Esophagus muscularis mucosa (tissue), 4 donors: ENCODE results near the gene DNAJC9. TPM values are rescaled to one million over a fixed set of nuclear protein-coding genes. Genes with fewer than 3 reads are reported as not detected.

ENCODE experiments used
- DNase-seq: peaks from one replicate; pipeline ENCODE4 v3.0.0-alpha.2; 2017; ENCODE audit errors: extremely low spot score
- H3K27ac ChIP-seq, 4 donors: fragments of 200-600 bp; sonication (generic); replicated peaks in 1 of 4; 1 replicate in 3 of 4; 2 replicates in 1 of 4; pipeline ENCODE4 v1.5.1; 2016 to 2019; ENCODE audit warnings: mild to moderate bottlenecking in 1 of 4
- H3K27me3 ChIP-seq, 4 donors: fragments of 200-600 bp; sonication (generic); one replicate each; pipeline versions ENCODE4 v1.5.1 to v1.6.0; 2016 to 2019
- H3K36me3 ChIP-seq, 4 donors: fragments of 200-600 bp; sonication (generic); one replicate each; pipeline ENCODE4 v1.5.1; 2016 to 2019
- H3K4me1 ChIP-seq, 4 donors: fragments of 200-600 bp; sonication (generic); one replicate each; pipeline ENCODE4 v1.5.1; 2016 to 2019
- H3K4me3 ChIP-seq, 4 donors: fragments of 200-600 bp; sonication (generic); 1 replicate in 2 of 4; 2 replicates in 2 of 4; pipeline ENCODE4 v1.5.1; 2016 to 2019; ENCODE audit warnings: mild to moderate bottlenecking in 4 of 4, moderate library complexity in 1 of 4
- H3K9me3 ChIP-seq, 4 donors: fragments of 200-600 bp; sonication (generic); 1 replicate in 3 of 4; 2 replicates in 1 of 4; pipeline ENCODE4 v1.5.1; 2016 to 2019
- CTCF ChIP-seq, 3 experiments: fragments of 200-600 bp in 2 of 3; fragments of 450-650 bp in 1 of 3; sonication (generic) in 2 of 3; IDR thresholded peaks; one replicate each; pipeline ENCODE4 v1.5.1; 2017 to 2019; ENCODE audit warnings: antibody characterized with exemption in 3 of 3, mild to moderate bottlenecking in 2 of 3, moderate library complexity in 1 of 3
- EP300 ChIP-seq: sonication (generic); formaldehyde crosslinking; IDR thresholded peaks from one replicate; pipeline ENCODE4 v1.6.1; 2017; ENCODE audit warnings: antibody characterized with exemption
- POLR2A ChIP-seq: fragments of 450-650 bp; IDR thresholded peaks from one replicate; pipeline ENCODE4 v1.6.1; 2017; ENCODE audit warnings: antibody characterized with exemption, moderate library complexity, mild to moderate bottlenecking, low read depth
- POLR2AphosphoS5 ChIP-seq, 2 donors: sonication (generic); formaldehyde crosslinking; IDR thresholded peaks; one replicate each; pipeline ENCODE4 v1.6.1; 2017; ENCODE audit warnings: antibody characterized with exemption in 2 of 2
- whole genome bisulfite sequencing: methylation state at CpG from one replicate; pipeline ENCODE4 v1.1.5; 2018; 5-methylcytosine and 5-hydroxymethylcytosine counted together
- intact Hi-C: fragments of 100-400 bp; cut with DNase I; formaldehyde crosslinking; loops from one replicate; pipeline ENCODE4 v1.15.1; 2023
- total RNA-seq, 4 donors: library from RNA; depleted of rRNA; stranded (reverse); fragments of >200 nt; gene quantifications; one replicate each; pipeline versions ENCODE4 v1.1.0 to v1.2.1, GENCODE V29; 2016

The DNAJC9 gene
- total RNA-seq, 4 donors from 2014 or later, result 9.3 to 13.6 (median 11.1) TPM

GRCh38 chr10:73220989-73221388 is 26.1 kb downstream of the DNAJC9 start:
- Histone ChIP-seq H3K27ac (no peak overlapping the region), H3K4me1 (no peaks in the 10 kb centered on the region), H3K4me3 (no peak overlapping the region), H3K36me3 (peaks cover 7 to 41% (median 19%) of the 10 kb centered on the region in 4 donors), H3K27me3 (no peaks in the 10 kb centered on the region), H3K9me3 (no peaks in the 10 kb centered on the region)
- no peak for TF ChIP-seq CTCF (IDR thresholded peaks at IDR 0.05)
- whole genome bisulfite sequencing, result 92% methylated on average over 1 of the region's 1 CpG
- no peak for DNase-seq
- intact Hi-C loops, result no loop called here

- DNase-seq, result no peak
- peaks cover 7 to 41% (median 19%) of the 10 kb centered on the region in 4 donors for H3K36me3 ChIP-seq
- H3K4me1 ChIP-seq, result no peaks in the 10 kb centered on the region
- no peaks in the 10 kb centered on the region for H3K9me3 ChIP-seq
- H3K4me3 ChIP-seq, result no peak overlapping the region
- H3K27me3 ChIP-seq, result no peaks in the 10 kb centered on the region
- TF ChIP-seq POLR2AphosphoS5 (IDR thresholded peaks at IDR 0.05), result no peak
- TF ChIP-seq POLR2A, result no peak
- no peak for TF ChIP-seq EP300
- TF ChIP-seq CTCF (IDR thresholded peaks at IDR 0.05), result no peak
- intact Hi-C loops, result no loop called here
- H3K27ac ChIP-seq, result no peak overlapping the region
Observed at GRCh38 chr10:73219384-73219783, 27.7 kb downstream of the DNAJC9 start.

GRCh38 chr10:73218431-73219191 is 28.4 kb downstream of the DNAJC9 start:
- H3K27me3 ChIP-seq, result no peaks in the 10 kb centered on the region
- H3K4me3 ChIP-seq, result no peak overlapping the region
- DNase-seq, result no peak
- H3K27ac ChIP-seq, result no peak overlapping the region
- intact Hi-C loops, result no loop called here
- TF ChIP-seq CTCF (IDR thresholded peaks at IDR 0.05) (peak in 1 of 3 experiments; percentile 3), POLR2A (no peak)
- WGBS, result 90% methylated on average over 2 of the region's 2 CpGs
- H3K9me3 ChIP-seq, result no peaks in the 10 kb centered on the region
- peaks cover 7 to 41% (median 19%) of the 10 kb centered on the region in 4 donors for H3K36me3 ChIP-seq
- no peaks in the 10 kb centered on the region for H3K4me1 ChIP-seq

GRCh38 chr10:73217628-73218027 is 29.4 kb downstream of the DNAJC9 start:
- Histone ChIP-seq H3K9me3 (no peaks in the 10 kb centered on the region), H3K36me3 (peaks cover 7 to 36% (median 19%) of the 10 kb centered on the region in 4 donors), H3K4me1 (peaks cover 0 to 3% (median under 1%) of the 10 kb centered on the region in 4 donors), H3K27ac (no peak overlapping the region), H3K27me3 (no peaks in the 10 kb centered on the region), H3K4me3 (no peak overlapping the region)
- intact Hi-C loops, result no loop called here
- DNase-seq, result no peak
- TF ChIP-seq CTCF (IDR thresholded peaks at IDR 0.05) (no peak), POLR2AphosphoS5 (IDR thresholded peaks at IDR 0.05) (no peak), POLR2A (no peak), EP300 (no peak)
- 100% methylated on average over 2 of the region's 2 CpGs for WGBS

- Histone ChIP-seq H3K27me3 (no peaks in the 10 kb centered on the region), H3K36me3 (peaks cover 7 to 45% (median 21%) of the 10 kb centered on the region in 4 donors), H3K4me1 (peaks cover 0 to 10% (median 6%) of the 10 kb centered on the region in 4 donors), H3K27ac (no peak overlapping the region), H3K9me3 (no peaks in the 10 kb centered on the region), H3K4me3 (no peak overlapping the region)
- no peak for DNase-seq
- 100% methylated on average over 1 of the region's 1 CpG for WGBS
- intact Hi-C loops, result no loop called here
- no peak for TF ChIP-seq POLR2AphosphoS5 (IDR thresholded peaks at IDR 0.05)
- no peak for TF ChIP-seq POLR2A
- no peak for TF ChIP-seq EP300
- no peak for TF ChIP-seq CTCF (IDR thresholded peaks at IDR 0.05)
Observed at GRCh38 chr10:73215749-73216148, 31.3 kb downstream of the DNAJC9 start.
